HuH-7 (cell line): Measurements from ENCODE around the gene L3MBTL2.

Source experiments
- DNase-seq: peaks from one replicate; pipeline ENCODE4 v3.0.0; 2011; ENCODE audit warnings: low spot score

Gene L3MBTL2

GRCh38 chr22:41274856-41275255 is 69.7 kb downstream of the L3MBTL2 start:
- DNase-seq = no peak

DNA sequence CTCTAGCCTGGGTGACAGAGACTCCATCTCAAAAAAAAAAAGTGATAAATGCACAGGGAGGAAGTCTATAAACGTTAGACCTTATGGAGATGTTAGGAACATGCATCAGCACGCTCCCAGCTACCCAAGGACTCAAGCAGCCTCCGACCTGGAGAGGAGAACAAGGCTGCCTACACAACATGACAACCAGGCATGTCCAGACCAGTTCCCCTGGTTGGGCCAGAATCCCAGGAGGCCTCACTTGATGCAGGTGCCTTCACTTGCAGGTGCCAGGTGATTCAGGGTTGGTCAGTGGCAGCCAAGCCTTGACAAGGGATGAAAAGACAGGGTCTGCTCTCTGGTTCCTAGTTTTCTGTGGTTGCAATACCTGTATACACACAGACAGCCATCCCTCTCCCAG is 75.0 kb downstream of the L3MBTL2 start:
- DNase-seq = no peak

DNA sequence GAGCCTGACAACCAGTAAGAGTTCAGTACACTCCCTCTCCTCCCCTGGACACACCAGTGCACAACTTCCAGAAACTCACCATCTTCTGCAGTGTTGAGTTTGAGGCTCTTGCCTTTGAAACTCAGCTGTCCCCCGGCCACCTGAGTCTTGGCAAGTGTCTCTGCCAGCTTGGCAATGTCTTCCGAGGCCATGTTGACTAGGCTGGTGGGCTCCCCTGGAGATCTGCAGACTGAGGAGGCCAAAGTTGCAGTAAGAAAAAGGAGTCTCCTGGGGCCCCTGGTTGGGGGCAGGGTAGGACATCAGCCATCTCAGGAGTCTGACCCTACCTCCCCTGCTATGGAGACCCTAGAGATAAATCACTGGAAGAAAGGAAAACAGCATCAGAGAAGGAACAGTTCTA is 75.7 kb downstream of the L3MBTL2 start:
- no peak for DNase-seq
